ENCODE measurements around the gene ASTN1. TPM values are rescaled to one million over a fixed set of nuclear protein-coding genes. Genes with fewer than 3 reads are reported as not detected.

ASTN1 gene
- polyA plus RNA-seq, 1 experiment, result 0.09 TPM

- no peak overlapping the region for H3K27ac ChIP-seq (ENCODE audit: low read depth, low read length)
- no peak overlapping the region for H3K4me3 ChIP-seq (ENCODE audit: low read depth, low read length)
- ChIA-PET POLR2A (no interaction called here), CTCF (no interaction called here)
- H3K27me3 ChIP-seq (ENCODE audit: control insufficient read depth, insufficient read depth, low read length), result no peaks in the 10 kb centered on the region
- DNase-seq (ENCODE audit: low read depth, low spot score), result no peak
- no peaks in the 10 kb centered on the region for H3K9me3 ChIP-seq (ENCODE audit: control insufficient read depth, insufficient read depth, low read length)
- TF ChIP-seq CTCF (IDR thresholded peaks at IDR 0.05; ENCODE audit: low read depth, low read length), result no peak
These were observed 166.2 kb downstream of the ASTN1 start for GRCh38 chr1:176998183-176998795.

- no peaks in the 10 kb centered on the region for H3K9me3 ChIP-seq (ENCODE audit: control insufficient read depth, insufficient read depth, low read length)
- H3K27me3 ChIP-seq (ENCODE audit: control insufficient read depth, insufficient read depth, low read length), result no peaks in the 10 kb centered on the region
- no peak overlapping the region for H3K27ac ChIP-seq (ENCODE audit: low read depth, low read length)
- ChIA-PET CTCF (no interaction called here), POLR2A (no interaction called here)
- no peak overlapping the region for H3K4me3 ChIP-seq (ENCODE audit: low read depth, low read length)
- TF ChIP-seq CTCF (IDR thresholded peaks at IDR 0.05; ENCODE audit: low read depth, low read length), result no peak
- no peak for DNase-seq (ENCODE audit: low read depth, low spot score)
These were observed 167.9 kb downstream of the ASTN1 start for GRCh38 chr1:176996456-176997090.

GRCh38 chr1:176994931-176995596 is 169.4 kb downstream of the ASTN1 start:
- ChIA-PET POLR2A (no interaction called here), CTCF (no interaction called here)
- H3K27ac ChIP-seq (ENCODE audit: low read depth, low read length), result no peak overlapping the region
- no peak for TF ChIP-seq CTCF (IDR thresholded peaks at IDR 0.05; ENCODE audit: low read depth, low read length)
- DNase-seq (ENCODE audit: low read depth, low spot score), result no peak
- no peak overlapping the region for H3K4me3 ChIP-seq (ENCODE audit: low read depth, low read length)
- no peaks in the 10 kb centered on the region for H3K9me3 ChIP-seq (ENCODE audit: control insufficient read depth, insufficient read depth, low read length)
- no peaks in the 10 kb centered on the region for H3K27me3 ChIP-seq (ENCODE audit: control insufficient read depth, insufficient read depth, low read length)

GRCh38 chr1:176993587-176993986 is 170.9 kb downstream of the ASTN1 start:
- H3K27me3 ChIP-seq (ENCODE audit: control insufficient read depth, insufficient read depth, low read length), result no peaks in the 10 kb centered on the region
- POLR2A ChIA-PET, result no interaction called here
- no peaks in the 10 kb centered on the region for H3K9me3 ChIP-seq (ENCODE audit: control insufficient read depth, insufficient read depth, low read length)
- H3K27ac ChIP-seq (ENCODE audit: low read depth, low read length), result no peak overlapping the region
- TF ChIP-seq CTCF (IDR thresholded peaks at IDR 0.05; ENCODE audit: low read depth, low read length), result no peak
- no peak overlapping the region for H3K4me3 ChIP-seq (ENCODE audit: low read depth, low read length)
- CTCF ChIA-PET, result no interaction called here
- DNase-seq (ENCODE audit: low read depth, low spot score), result no peak

- no peak for DNase-seq (ENCODE audit: low read depth, low spot score)
- no peaks in the 10 kb centered on the region for H3K9me3 ChIP-seq (ENCODE audit: control insufficient read depth, insufficient read depth, low read length)
- ChIA-PET POLR2A (no interaction called here), CTCF (interaction anchor here (1.2 kb wide), 1 partner anchor 92 kb away, joined by 4 read pairs; no protein-coding TSS in a partner anchor)
- no peak for TF ChIP-seq CTCF (IDR thresholded peaks at IDR 0.05; ENCODE audit: low read depth, low read length)
- no peak overlapping the region for H3K4me3 ChIP-seq (ENCODE audit: low read depth, low read length)
- H3K27me3 ChIP-seq (ENCODE audit: control insufficient read depth, insufficient read depth, low read length), result no peaks in the 10 kb centered on the region
- H3K27ac ChIP-seq (ENCODE audit: low read depth, low read length), result no peak overlapping the region
These were observed 174.8 kb downstream of the ASTN1 start for GRCh38 chr1:176989754-176990153.

All from AG04450 (cell line).